Lung (tissue), 12 donors: Measurements from ENCODE around the gene RASAL1. TPM values are rescaled to one million over a fixed set of nuclear protein-coding genes. Genes with fewer than 3 reads are reported as not detected.

Experiments used
- ATAC-seq: fragments of 200-7000 bp; cut with Tn5 transposase; one replicate; pipeline ENCODE4 v1.9.1; 2020; ENCODE audit warnings: moderate number of reproducible peaks; ENCODE audit not compliant: insufficient read depth, low FRiP score
- DNase-seq, 3 donors: peaks; one replicate each; pipeline ENCODE4 v3.0.0-alpha.2; 2013 to 2017
- H3K27ac ChIP-seq, 2 donors: one replicate each; pipeline ENCODE4 v1.5.1; 2013; ENCODE audit warnings: mild to moderate bottlenecking in 2 of 2, moderate library complexity in 2 of 2, control low read depth in 1 of 2, inconsistent platforms in 1 of 2, low read depth in 1 of 2, low read length in 1 of 2
- H3K27me3 ChIP-seq, 3 donors: one replicate each; pipeline ENCODE4 v1.5.1; 2013; ENCODE audit warnings: low read length in 2 of 3; ENCODE audit not compliant: control insufficient read depth in 3 of 3, insufficient read depth in 3 of 3
- H3K36me3 ChIP-seq, 4 donors: one replicate each; pipeline ENCODE4 v1.5.1; 2013; ENCODE audit warnings: low read length in 4 of 4, mild to moderate bottlenecking in 1 of 4, moderate library complexity in 1 of 4; ENCODE audit not compliant: control insufficient read depth in 4 of 4, insufficient read depth in 4 of 4
- H3K4me1 ChIP-seq, 5 donors: one replicate each; pipeline ENCODE4 v1.5.1; 2013; ENCODE audit warnings: low read length in 5 of 5, mild to moderate bottlenecking in 2 of 5, moderate library complexity in 1 of 5; ENCODE audit not compliant: control insufficient read depth in 5 of 5, insufficient read depth in 5 of 5
- H3K4me3 ChIP-seq: one replicate; pipeline ENCODE4 v1.5.1; 2013; ENCODE audit warnings: mild to moderate bottlenecking, control low read depth, moderate library complexity
- H3K9ac ChIP-seq, 2 donors: one replicate each; pipeline ENCODE4 v1.5.1; 2013; ENCODE audit warnings: low read length in 2 of 2, control low read depth in 1 of 2; ENCODE audit not compliant: insufficient read depth in 1 of 2
- H3K9me3 ChIP-seq, 4 donors: one replicate each; pipeline ENCODE4 v1.5.1; 2013; ENCODE audit warnings: low read length in 3 of 4, mild to moderate bottlenecking in 1 of 4, moderate library complexity in 1 of 4; ENCODE audit not compliant: control insufficient read depth in 4 of 4, insufficient read depth in 3 of 4
- WGBS, 2 donors: extraction: QIAGEN DNeasy Blood & Tissue Kit; methylation state at CpG; one replicate each; pipeline ENCODE4 v1.1.7; 2013; 5-methylcytosine and 5-hydroxymethylcytosine counted together
- polyA plus RNA-seq, 2 donors: library from polyadenylated mRNA; stranded (reverse); fragments of 200-250 nt; gene quantifications; one replicate each; pipeline ENCODE4 v1.2.1, GENCODE V29; 2013
- total RNA-seq, 2 donors: library from RNA; depleted of rRNA in 1 of 2; stranded (reverse); fragments of >200 nt in 1 of 2; gene quantifications; one replicate each; pipeline ENCODE4 v1.2.1, GENCODE V29; 2014 to 2021
- TF ChIP-seq, protein P1 (sequence below): IDR thresholded peaks from 2 replicates; pipeline ENCODE4 v1.5.1; 2012; ENCODE audit warnings: mild to moderate bottlenecking; ENCODE audit errors: control extremely low read depth, extremely low read depth
- donor health status: control.
- donor health status: control.
- donor health status: Bipolar disorder and iron deficiency.
- donor health status: healthy.
- donor health status: DM: yes; HTN: yes; CAD: no.

RASAL1 gene
- total and polyA plus RNA-seq, 4 donors: 0.09 to 1.8 (median 0.62) TPM

DNA sequence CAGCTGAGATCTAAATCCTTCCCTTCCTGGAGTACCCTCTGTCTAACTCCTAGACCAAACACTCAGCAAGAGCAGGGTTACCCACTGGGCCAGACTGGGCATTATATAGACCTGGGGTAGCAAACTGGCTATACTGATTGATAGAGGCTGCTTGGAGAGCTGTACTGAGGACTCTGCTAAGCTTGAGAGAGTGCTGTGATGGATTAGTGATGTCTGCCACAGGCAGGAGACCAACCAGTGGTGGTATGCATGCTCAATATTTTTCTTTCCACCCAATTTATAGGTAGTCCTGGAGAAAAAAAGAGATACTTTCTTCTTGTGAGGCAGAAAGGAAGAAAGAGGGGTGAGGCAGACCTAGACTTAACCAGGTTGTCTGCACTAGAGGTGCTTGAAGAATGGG is 45.7 kb downstream of the RASAL1 start:
- Histone ChIP-seq H3K9ac (no peak overlapping the region), H3K36me3 (no peaks in the 10 kb centered on the region), H3K4me3 (no peak overlapping the region), H3K9me3 (no peaks in the 10 kb centered on the region), H3K27me3 (peaks cover 0 to 10% (median 10%) of the 10 kb centered on the region in 3 donors), H3K27ac (no peak overlapping the region), H3K4me1 (peaks cover 0 to 2% (median 0%) of the 10 kb centered on the region in 5 donors)
- DNase-seq (no peak), ATAC-seq (no peak)
- TF ChIP-seq, protein P1, sequence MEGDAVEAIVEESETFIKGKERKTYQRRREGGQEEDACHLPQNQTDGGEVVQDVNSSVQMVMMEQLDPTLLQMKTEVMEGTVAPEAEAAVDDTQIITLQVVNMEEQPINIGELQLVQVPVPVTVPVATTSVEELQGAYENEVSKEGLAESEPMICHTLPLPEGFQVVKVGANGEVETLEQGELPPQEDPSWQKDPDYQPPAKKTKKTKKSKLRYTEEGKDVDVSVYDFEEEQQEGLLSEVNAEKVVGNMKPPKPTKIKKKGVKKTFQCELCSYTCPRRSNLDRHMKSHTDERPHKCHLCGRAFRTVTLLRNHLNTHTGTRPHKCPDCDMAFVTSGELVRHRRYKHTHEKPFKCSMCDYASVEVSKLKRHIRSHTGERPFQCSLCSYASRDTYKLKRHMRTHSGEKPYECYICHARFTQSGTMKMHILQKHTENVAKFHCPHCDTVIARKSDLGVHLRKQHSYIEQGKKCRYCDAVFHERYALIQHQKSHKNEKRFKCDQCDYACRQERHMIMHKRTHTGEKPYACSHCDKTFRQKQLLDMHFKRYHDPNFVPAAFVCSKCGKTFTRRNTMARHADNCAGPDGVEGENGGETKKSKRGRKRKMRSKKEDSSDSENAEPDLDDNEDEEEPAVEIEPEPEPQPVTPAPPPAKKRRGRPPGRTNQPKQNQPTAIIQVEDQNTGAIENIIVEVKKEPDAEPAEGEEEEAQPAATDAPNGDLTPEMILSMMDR: no peak

DNA sequence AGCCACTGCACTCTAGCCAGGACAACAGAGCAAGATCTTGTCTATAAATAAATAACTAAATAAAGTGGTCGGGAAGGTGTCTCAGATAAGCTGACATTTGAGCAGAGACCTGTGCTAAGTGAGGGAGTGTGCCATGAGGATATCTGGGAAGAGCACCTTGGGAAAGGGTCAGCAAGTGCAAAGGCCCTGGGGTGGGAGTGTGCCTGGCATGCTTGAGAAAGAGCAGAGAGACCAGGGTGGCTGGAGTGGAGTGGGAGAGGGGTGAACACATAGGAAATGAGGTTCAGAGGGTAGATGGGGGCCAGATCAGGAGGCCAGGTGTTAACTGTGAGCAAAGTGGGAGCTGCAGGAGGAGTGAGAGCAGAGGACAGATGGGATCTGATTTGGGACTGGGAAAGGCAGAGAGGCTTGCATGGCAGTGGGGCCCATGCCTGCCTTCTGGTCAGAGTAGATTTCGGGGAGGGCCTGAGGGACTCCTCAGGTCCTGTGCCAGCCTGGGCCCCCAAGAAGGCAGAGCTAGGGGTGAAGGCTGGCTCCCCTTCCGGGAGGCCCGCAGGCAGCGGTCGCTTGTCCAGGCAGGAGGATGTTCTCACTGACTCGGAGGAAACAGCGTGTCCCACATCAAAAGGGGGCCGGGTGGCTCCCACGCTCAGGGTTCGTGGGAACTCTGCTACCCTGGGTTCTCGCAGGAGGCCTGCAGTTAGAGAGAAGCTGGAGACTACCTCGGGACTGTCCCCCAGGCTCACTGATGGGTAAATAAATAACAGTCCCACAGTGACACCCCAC is 46.4 kb downstream of the RASAL1 start:
- H3K9me3 ChIP-seq: no peaks in the 10 kb centered on the region
- H3K27me3 ChIP-seq: peaks cover 0 to 10% (median 10%) of the 10 kb centered on the region in 3 donors
- H3K4me1 ChIP-seq: peaks cover 0 to 2% (median 0%) of the 10 kb centered on the region in 5 donors
- no peaks in the 10 kb centered on the region for H3K36me3 ChIP-seq
- H3K9ac ChIP-seq: no peak overlapping the region
- 72% methylated on average over 12 to 13 of the region's 13 CpGs for WGBS, 2 donors
- H3K4me3 ChIP-seq: no peak overlapping the region
- H3K27ac ChIP-seq: no peak overlapping the region
- ATAC-seq (no peak), DNase-seq (no peak)
- TF ChIP-seq, protein P1: no peak

DNA sequence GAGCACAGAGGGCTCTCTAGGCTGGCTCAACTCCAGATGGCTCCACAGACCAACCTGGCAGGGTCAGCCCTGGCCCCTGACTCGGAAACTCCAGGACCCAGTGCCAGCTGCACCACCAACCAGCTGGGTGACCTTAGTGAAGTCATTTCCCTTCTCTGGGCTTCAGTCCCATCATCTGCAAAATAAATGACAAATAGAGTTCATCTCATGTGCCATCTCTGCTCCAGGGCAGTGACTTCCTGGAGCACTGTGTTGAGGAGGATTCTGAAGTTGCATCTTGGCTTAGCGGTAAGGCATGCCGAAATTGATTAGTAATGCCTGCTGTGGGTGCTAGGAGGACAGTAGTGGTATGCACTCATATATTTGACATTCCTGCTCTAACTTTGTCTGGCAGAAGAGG is 47.5 kb downstream of the RASAL1 start:
- H3K27me3 ChIP-seq: peaks cover 0 to 10% (median 10%) of the 10 kb centered on the region in 3 donors
- TF ChIP-seq, protein P1: no peak
- no peak overlapping the region for H3K9ac ChIP-seq
- H3K4me3 ChIP-seq: no peak overlapping the region
- no peak for DNase-seq
- H3K27ac ChIP-seq: no peak overlapping the region
- H3K9me3 ChIP-seq: no peaks in the 10 kb centered on the region
- 85 to 87% methylated on average over 3 of the region's 3 CpGs for WGBS, 2 donors
- H3K4me1 ChIP-seq: peaks cover 0 to 2% (median 0%) of the 10 kb centered on the region in 5 donors
- ATAC-seq: no peak
- no peaks in the 10 kb centered on the region for H3K36me3 ChIP-seq
